Activated T-cell treated with anti-CD3 and anti-CD28 coated beads, Interleukin-2, amount 50 U/mL, for 24 hours (primary cell): Measurements from ENCODE around the gene NHSL2.
A peak's percentile ranks its signal among the peaks of the same experiment; 100 is the strongest.
"Not testable (repeated sequence)": the region's sequence is repeated elsewhere in the genome, so short reads cannot be mapped to it uniquely, and the experiment has no call there.

Experiments used
- DNase-seq: peaks from one replicate; pipeline ENCODE4 v3.0.0-alpha.2; 2020
- H3K27ac Mint-ChIP-seq: 2 replicates; pipeline ENCODE4 v1.8.0; 2020; ENCODE audit warnings: mild to moderate bottlenecking, mixed read lengths
- H3K27me3 Mint-ChIP-seq: 2 replicates; pipeline ENCODE4 v1.8.0; 2020; ENCODE audit warnings: mixed read lengths
- H3K36me3 Mint-ChIP-seq: 2 replicates; pipeline ENCODE4 v1.8.0; 2020; ENCODE audit warnings: low read depth, mixed read lengths
- H3K4me1 Mint-ChIP-seq: 2 replicates; pipeline ENCODE4 v1.8.0; 2020; ENCODE audit warnings: low read depth, mixed read lengths
- H3K4me3 Mint-ChIP-seq: 2 replicates; pipeline ENCODE4 v1.8.0; 2020; ENCODE audit warnings: mild to moderate bottlenecking, moderate library complexity, mixed read lengths
- H3K9me3 Mint-ChIP-seq: 2 replicates; pipeline ENCODE4 v1.8.0; 2020; ENCODE audit warnings: mixed read lengths

NHSL2 gene

DNA sequence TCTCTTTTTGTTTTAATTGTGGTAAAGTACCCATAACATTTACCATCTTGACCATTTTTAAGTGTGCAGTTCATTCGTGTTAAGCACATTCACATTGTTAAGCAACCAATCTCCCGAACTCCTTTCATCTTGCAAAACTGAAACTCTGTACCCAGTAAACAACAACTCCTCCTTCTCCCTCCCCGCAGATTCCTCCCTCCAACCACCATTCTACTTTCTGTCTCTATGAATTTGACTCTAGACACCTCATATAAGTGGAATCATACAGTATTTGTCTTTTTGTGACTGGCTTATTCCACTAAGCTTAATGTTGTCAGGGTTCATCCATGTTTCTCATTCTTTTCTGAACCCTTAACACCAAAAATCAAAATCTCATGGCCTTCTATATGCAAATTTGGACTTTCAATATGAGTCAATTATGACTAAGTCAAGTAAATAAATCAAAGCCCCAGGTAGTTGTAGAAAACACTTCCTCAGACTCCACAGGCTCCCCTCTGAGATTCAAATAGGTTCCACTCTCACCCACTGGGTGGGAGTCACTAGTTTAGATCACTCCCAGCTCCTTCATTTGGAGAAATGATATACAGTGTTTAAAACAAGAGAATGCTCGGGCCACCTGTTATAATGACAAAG is 230.8 kb downstream of the NHSL2 start:
- Mint-ChIP-seq H3K36me3 (no peaks in the 10 kb centered on the region), H3K27me3 (peaks cover 64% of the 10 kb centered on the region), H3K4me3 (no peak overlapping the region), H3K27ac (no peak overlapping the region), H3K4me1 (peaks cover 28% of the 10 kb centered on the region), H3K9me3 (no peaks in the 10 kb centered on the region)
- DNase-seq: no peak

DNA sequence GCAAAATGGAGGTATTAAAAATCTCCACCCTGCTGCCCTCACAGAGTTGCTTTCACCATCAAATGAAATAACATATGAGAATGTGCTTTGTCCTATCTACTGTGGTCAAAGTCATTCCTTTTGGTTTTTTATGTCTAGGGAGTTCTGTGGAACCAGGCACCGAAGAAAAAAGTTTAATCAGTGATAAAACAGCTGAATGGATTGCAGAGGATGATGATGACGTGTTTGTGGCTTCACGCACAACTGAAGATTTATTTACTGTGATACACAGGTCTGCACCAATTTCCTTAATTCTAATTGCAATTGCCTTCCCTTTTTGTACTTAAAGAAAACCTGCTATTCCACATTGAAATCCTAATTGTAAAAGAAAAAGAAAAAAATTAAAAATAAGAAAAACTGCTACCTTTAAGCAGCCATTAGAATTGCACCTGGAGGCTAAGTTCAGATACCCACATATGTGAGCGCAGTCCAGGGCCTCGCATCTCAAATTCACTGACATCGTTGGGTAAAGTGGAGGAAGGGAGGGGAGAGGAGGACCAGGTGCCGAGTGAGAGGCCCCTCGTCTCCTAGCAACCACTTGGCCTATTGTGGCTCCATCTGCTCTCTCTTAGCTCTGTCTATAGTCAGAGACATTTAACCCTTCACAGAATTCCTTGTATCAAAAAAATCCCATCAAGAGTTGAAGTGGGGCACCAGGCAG is 231.6 kb downstream of the NHSL2 start:
- Mint-ChIP-seq H3K36me3 (no peaks in the 10 kb centered on the region), H3K27me3 (peaks cover 68% of the 10 kb centered on the region), H3K9me3 (no peaks in the 10 kb centered on the region), H3K4me1 (peaks cover 28% of the 10 kb centered on the region), H3K27ac (no peak overlapping the region), H3K4me3 (no peak overlapping the region)
- no peak for DNase-seq

DNA sequence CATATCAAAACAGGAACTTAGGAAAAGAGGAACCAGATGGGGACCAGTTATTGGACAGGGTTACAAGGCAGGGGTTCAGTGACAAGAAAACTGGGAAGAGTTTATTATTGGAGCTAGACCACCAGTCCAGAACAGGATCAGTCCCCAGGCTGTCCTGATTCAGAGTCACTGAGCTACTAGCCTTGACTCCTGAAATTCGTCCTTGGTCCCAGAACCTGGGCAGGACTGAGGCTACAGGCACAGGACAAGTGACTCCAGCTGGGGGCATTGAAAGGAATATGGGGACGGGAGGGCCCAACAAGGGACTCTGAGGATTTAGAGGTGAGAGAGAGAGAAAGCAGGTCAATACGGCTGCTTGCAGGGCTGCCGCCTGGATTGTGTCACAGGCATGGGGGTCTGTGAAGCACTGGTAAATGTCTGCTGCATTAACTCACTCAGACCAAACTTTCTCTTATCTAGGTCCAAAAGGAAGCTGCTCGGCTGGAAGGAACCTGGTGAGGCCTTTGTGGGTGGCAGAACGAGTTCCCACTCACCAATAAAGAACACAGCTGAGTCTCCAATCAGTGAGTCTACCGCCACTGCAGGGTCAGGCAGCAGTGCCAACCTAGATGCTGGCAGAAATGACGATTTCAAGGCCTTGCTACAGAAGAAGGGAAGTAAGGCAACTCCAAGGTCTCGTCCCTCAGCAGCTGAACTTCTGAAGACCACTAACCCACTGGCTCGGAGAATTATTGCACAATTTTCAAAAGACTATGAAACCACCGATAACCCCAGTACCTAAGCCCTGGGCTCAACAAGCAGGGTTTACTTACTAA is 232.4 kb downstream of the NHSL2 start:
- Mint-ChIP-seq H3K4me3 (no peak overlapping the region), H3K27ac (no peak overlapping the region), H3K9me3 (no peaks in the 10 kb centered on the region), H3K4me1 (peaks cover 28% of the 10 kb centered on the region), H3K27me3 (peaks cover 73% of the 10 kb centered on the region), H3K36me3 (no peaks in the 10 kb centered on the region)
- no peak for DNase-seq

DNA sequence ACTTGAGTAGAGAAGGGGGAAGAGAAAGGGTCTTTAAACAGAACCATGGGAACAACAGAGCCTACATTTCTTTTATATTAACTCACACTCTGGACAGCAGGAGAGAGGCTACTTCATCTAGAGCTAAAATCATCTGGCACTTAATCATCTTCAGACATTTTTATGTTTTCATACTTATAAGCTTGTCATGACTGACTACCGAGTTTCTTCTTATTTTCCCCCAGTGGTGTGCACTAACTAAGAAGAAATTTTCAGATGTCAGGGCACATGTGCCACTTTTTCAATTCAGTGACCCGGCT is 232.9 kb downstream of the NHSL2 start:
- Mint-ChIP-seq H3K27me3 (peaks cover 71% of the 10 kb centered on the region), H3K9me3 (no peaks in the 10 kb centered on the region), H3K4me1 (peaks cover 28% of the 10 kb centered on the region), H3K4me3 (no peak overlapping the region), H3K36me3 (no peaks in the 10 kb centered on the region), H3K27ac (no peak overlapping the region)
- DNase-seq: no peak

DNA sequence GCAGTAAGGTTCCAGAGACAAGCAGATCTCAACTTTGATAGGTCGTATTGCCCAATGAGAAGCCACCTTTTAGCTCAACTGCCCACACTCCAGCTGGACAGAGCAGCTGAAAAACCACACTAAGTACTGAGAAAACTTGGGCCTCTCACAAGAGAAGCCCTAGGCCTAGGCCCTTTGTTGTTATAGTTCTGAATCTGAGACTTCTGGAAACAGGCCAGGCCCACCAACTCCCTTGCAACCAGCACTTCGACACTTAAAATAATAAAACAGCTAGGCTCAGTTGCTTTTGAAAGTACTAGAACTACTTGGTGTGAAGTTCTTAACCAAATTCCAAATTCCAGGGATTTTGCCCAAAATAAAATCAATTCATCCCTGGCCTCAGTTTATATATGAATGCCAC is 234.5 kb downstream of the NHSL2 start:
- H3K4me1 Mint-ChIP-seq: peaks cover 28% of the 10 kb centered on the region
- H3K27me3 Mint-ChIP-seq: peaks cover 63% of the 10 kb centered on the region
- H3K27ac Mint-ChIP-seq: no peak overlapping the region
- H3K36me3 Mint-ChIP-seq: no peaks in the 10 kb centered on the region
- DNase-seq: no peak
- H3K9me3 Mint-ChIP-seq: no peaks in the 10 kb centered on the region
- H3K4me3 Mint-ChIP-seq: no peak overlapping the region

DNA sequence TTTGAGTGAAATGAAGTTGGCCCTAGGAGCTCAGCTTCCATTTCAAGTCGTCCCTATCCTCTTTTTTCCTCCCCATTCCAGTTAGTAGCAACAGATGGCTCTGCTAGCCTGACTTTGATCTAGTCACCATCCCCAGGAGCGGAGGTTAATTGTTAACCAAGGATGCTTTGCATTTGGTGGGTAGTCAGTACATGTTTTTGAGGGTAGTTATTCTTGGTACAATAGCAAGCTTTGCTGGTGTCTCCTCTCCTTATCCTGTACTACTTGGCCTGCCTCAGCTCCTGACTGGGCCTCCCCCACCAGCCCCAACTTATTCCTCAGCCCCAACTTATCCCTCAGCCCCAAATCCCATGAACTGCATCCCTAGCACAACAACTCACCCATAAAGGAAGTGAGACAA is 235.9 kb downstream of the NHSL2 start:
- no peak for DNase-seq
- no peak overlapping the region for H3K27ac Mint-ChIP-seq
- no peak overlapping the region for H3K4me3 Mint-ChIP-seq
- H3K27me3 Mint-ChIP-seq: peaks cover 59% of the 10 kb centered on the region
- H3K36me3 Mint-ChIP-seq: no peaks in the 10 kb centered on the region
- peaks cover 24% of the 10 kb centered on the region for H3K4me1 Mint-ChIP-seq
- H3K9me3 Mint-ChIP-seq: no peaks in the 10 kb centered on the region

DNA sequence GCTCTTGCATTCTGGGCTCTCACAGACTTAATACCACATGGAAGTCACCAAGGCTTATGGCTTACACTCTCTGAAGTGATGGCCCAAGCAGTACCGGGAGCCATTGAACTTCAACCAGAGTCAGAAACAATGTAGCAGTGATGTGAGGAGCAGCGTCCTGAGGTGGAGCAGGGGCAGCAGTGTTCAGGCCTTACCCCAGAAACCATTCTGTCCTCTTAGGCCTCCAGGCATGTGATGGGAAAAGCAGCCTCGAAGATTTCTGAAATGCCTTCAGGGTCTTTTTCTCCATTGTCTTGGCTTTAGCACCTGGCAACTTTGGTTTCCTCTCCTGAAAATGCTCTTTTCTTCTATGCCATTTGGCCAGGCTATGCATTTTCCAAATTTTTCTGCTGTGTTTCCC is 248.1 kb downstream of the NHSL2 start:
- no peak overlapping the region for H3K4me3 Mint-ChIP-seq
- no peak overlapping the region for H3K27ac Mint-ChIP-seq
- peaks cover 54% of the 10 kb centered on the region for H3K27me3 Mint-ChIP-seq
- DNase-seq: no peak
- H3K4me1 Mint-ChIP-seq: no peaks in the 10 kb centered on the region
- H3K9me3 Mint-ChIP-seq: no peaks in the 10 kb centered on the region
- no peaks in the 10 kb centered on the region for H3K36me3 Mint-ChIP-seq

DNA sequence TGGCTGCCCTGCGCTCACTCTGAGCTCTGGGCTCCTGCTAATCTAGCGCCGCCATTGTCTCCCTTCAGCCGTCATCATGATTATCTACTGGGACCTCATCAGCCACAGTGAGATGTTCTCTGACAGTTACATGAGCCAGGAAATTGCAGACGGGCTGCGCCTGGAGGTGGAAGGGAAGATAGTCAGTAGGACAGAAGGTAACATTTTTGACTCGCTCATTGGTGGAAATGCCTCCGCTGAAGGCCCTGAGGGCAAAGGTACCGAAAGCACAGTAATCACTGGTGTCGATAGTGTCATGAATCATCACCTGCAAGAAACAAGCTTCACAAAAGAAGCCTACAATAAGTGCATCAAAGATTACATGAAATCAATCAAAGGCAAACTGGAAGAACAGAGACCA is 249.1 kb downstream of the NHSL2 start:
- H3K36me3 Mint-ChIP-seq: no peaks in the 10 kb centered on the region
- H3K4me3 Mint-ChIP-seq: no peak overlapping the region
- no peak for DNase-seq
- peaks cover 48% of the 10 kb centered on the region for H3K27me3 Mint-ChIP-seq
- no peak overlapping the region for H3K27ac Mint-ChIP-seq
- H3K9me3 Mint-ChIP-seq: no peaks in the 10 kb centered on the region
- H3K4me1 Mint-ChIP-seq: no peaks in the 10 kb centered on the region

DNA sequence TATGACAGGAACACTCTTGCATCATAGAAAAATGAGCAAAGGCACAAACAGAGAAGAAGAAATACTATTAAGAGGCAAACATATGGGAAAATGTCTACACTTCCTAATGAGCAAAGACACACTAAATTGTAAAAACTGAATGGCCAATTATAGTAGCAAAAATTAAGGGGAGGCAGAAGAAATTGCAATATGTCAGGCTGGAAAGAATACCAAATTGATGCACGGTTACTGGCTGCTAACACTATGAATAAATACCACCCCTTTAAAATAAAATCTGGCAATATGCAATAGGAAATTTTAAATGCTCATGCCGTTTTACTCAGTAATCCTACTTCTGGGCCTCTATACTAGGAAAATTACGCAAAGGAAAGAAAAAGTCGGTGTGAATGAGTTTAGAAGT is 254.9 kb downstream of the NHSL2 start:
- no peak for DNase-seq
- H3K36me3 Mint-ChIP-seq: no peaks in the 10 kb centered on the region
- peaks cover 9% of the 10 kb centered on the region for H3K4me1 Mint-ChIP-seq
- no peaks in the 10 kb centered on the region for H3K9me3 Mint-ChIP-seq
- peaks cover 13% of the 10 kb centered on the region for H3K27me3 Mint-ChIP-seq
- no peak overlapping the region for H3K27ac Mint-ChIP-seq
- no peak overlapping the region for H3K4me3 Mint-ChIP-seq

DNA sequence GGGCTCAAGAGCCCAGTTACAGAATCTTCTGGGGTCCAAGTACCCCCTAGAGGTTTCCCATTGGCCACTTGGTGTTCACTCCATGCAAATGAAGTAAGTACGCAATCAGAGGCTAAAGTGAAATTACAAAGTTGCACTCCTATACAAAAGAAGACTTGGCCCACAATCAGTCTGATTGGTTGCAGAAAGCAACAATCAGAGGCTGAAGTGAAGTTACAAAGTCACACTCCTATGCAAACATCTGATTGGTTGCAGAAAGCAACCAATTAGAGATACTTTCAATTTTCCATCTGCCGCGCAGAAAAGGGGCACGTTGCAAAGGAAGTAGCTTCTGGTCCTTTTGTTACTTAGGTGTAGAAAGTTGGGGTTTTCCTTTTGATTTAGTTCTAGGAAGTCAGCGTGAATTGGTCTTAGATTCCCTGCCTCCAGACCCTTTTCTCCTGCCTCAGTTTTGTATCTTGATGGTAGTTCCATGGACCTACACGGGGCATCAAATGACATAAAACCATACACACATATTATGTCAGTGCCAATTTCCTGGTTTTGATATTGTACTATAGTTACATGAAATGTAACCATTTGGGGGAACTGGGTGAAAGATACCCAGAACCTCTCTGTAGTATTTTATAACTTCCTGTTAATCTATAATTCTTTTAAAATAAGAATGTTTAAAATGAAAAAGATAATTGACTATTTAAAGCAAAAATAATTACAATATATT is 258.5 kb downstream of the NHSL2 start:
- no peaks in the 10 kb centered on the region for H3K36me3 Mint-ChIP-seq
- H3K27ac Mint-ChIP-seq: peak overlapping the region; percentile 55
- peak overlapping the region; percentile 44 for H3K4me3 Mint-ChIP-seq
- H3K27me3 Mint-ChIP-seq: peaks cover 8% of the 10 kb centered on the region
- H3K4me1 Mint-ChIP-seq: peaks cover 9% of the 10 kb centered on the region
- DNase-seq: no peak
- H3K9me3 Mint-ChIP-seq: no peaks in the 10 kb centered on the region

DNA sequence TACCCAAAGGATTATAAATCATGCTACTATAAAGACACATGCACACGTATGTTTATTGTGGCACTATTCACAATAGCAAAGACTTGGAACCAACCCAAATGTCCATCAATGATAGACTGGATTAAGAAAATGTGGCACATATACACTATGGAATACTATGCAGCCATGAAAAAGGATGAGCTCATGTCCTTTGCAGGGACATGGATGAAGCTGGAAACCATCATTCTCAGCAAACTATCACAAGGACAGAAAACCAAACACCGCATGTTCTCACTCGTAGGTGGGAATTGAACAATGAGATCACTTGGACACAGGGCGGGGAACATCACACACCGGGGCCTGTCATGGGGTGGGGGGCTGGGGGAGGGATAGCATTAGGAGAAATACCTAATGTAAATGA is 265.6 kb downstream of the NHSL2 start:
- not testable (repeated sequence) for H3K9me3 Mint-ChIP-seq, H3K27me3 Mint-ChIP-seq, H3K27ac Mint-ChIP-seq, H3K4me1 Mint-ChIP-seq, DNase-seq, H3K36me3 Mint-ChIP-seq, H3K4me3 Mint-ChIP-seq

DNA sequence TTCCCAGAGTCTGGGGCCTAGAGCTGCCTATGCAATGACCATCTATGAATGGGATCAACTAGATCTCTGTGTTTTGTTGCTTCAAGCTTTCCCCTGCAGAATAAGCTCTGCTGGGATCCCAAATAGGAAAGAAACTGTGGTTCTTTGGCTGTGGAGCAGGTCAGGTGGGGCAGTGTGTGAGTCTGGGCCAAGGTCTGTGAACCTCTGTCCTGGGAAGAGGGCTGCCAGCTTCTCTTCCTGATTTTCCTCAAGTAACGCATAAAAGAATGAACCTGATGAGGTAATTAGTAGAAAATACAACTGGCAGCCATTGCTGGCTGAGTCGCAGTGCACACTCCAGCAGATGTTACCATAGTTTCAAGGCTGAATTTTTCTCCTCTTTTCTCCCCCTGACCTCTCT is 266.3 kb downstream of the NHSL2 start:
- Mint-ChIP-seq H3K9me3 (no peaks in the 10 kb centered on the region), H3K4me1 (peaks cover 9% of the 10 kb centered on the region), H3K27me3 (peaks cover 10% of the 10 kb centered on the region), H3K36me3 (no peaks in the 10 kb centered on the region), H3K27ac (no peak overlapping the region), H3K4me3 (no peak overlapping the region)
- DNase-seq: no peak

DNA sequence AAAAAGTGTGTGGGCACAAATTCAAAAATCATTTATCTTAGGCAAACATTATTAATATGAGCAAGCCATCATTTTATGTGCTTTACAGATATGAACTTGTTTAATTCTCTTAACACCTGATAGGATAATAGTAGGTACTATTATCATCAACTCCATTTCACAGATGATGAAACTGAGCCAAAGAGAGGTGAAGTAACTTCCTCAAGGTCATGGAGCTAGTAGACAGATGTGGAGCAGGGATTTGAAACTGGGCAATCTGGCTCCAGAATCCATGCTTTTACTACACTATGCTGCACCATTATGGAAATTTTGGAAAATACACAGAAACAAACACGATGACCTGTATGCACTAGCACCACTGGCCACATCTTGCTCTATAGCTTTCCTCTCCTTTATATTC is 269.9 kb downstream of the NHSL2 start:
- no peaks in the 10 kb centered on the region for H3K9me3 Mint-ChIP-seq
- H3K4me3 Mint-ChIP-seq: no peak overlapping the region
- no peak overlapping the region for H3K27ac Mint-ChIP-seq
- peaks cover 13% of the 10 kb centered on the region for H3K27me3 Mint-ChIP-seq
- H3K36me3 Mint-ChIP-seq: peaks cover 4% of the 10 kb centered on the region
- DNase-seq: no peak
- H3K4me1 Mint-ChIP-seq: peaks cover 14% of the 10 kb centered on the region

DNA sequence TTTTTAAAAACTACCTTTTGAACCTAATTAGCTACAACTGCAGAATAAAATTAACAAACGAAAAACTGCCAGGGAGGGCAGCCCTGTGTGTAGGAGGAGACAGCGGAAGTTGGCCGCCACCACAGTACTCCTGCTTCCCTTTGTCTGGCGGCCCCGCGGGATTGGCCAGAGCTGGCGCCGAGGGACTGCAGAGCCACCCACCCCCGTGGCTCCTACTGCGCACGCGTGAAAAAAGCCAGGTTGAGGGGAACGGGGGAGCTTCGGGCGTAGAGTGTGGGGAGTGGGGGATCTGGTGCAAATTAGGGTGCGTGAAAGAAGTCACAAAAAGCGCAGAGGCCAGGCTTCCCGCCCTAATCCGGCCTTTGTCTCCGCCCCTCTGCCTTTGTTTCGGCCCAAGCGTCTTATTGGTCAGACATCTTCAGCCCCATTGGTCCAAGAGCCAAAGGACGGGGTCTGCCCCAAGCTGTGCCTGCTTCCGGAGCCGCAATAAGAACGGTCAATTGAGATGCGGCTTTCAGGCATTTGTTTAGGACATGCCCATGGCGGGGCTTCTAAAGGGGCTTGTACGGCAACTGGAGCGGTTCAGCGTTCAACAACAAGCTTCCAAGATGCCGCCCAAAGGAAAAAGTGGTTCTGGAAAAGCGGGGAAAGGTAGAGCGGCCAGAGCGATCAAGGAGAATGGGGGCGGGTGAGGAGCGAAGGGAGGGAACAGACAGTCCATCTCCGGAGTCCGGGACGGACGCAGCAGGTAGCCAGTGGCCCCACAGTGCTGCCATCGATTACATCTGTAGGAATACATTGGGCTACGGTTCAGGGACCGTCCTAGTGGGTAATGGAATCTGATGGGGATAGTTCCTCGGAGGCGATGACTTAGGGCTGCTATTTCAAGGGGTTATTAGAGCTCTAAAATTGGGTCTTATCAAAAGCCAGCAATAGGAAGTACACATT is 270.8 kb downstream of the NHSL2 start, which contains the start of gene PIN4:
Gene PIN4 (plus strand): TSS at position 580 of the 948 bp plus-strand sequence. CDS start 29 bp downstream, at position 609.
- H3K27ac Mint-ChIP-seq: no peak within 1 kb of the TSS
- peaks cover 10% of the 10 kb centered on the region for H3K36me3 Mint-ChIP-seq

More for the DNA sequence above, 270.8 kb downstream of the NHSL2 start, which contains the start of gene PIN4:
- Mint-ChIP-seq H3K27me3 (peaks cover 11% of the 10 kb centered on the region), H3K9me3 (no peaks in the 10 kb centered on the region), H3K4me3 (no peak within 1 kb of the TSS), H3K4me1 (peaks cover 14% of the 10 kb centered on the region)
- DNase-seq: peak; percentile 85
